OCI-LY1 (cell line): Measurements from ENCODE around the gene SEMA3B.

Experiments used
- EZH2 ChIP-seq: fragments of 200-600 bp; sonication (generic), shearing (Covaris generic); IDR thresholded peaks from 2 replicates; pipeline ENCODE4 v1.8.0; 2017; ENCODE audit warnings: borderline replicate concordance, mixed run types, mild to moderate bottlenecking, antibody characterized with exemption, low read length, moderate library complexity, mixed read lengths
- TF ChIP-seq, protein P1 (sequence below): fragments of 200-600 bp; sonication (generic), shearing (Covaris generic); IDR thresholded peaks from 2 replicates; pipeline ENCODE4 v1.5.1; 2017; ENCODE audit warnings: mild to moderate bottlenecking, antibody characterized with exemption, low read length, moderate library complexity, mixed read lengths

DNA sequence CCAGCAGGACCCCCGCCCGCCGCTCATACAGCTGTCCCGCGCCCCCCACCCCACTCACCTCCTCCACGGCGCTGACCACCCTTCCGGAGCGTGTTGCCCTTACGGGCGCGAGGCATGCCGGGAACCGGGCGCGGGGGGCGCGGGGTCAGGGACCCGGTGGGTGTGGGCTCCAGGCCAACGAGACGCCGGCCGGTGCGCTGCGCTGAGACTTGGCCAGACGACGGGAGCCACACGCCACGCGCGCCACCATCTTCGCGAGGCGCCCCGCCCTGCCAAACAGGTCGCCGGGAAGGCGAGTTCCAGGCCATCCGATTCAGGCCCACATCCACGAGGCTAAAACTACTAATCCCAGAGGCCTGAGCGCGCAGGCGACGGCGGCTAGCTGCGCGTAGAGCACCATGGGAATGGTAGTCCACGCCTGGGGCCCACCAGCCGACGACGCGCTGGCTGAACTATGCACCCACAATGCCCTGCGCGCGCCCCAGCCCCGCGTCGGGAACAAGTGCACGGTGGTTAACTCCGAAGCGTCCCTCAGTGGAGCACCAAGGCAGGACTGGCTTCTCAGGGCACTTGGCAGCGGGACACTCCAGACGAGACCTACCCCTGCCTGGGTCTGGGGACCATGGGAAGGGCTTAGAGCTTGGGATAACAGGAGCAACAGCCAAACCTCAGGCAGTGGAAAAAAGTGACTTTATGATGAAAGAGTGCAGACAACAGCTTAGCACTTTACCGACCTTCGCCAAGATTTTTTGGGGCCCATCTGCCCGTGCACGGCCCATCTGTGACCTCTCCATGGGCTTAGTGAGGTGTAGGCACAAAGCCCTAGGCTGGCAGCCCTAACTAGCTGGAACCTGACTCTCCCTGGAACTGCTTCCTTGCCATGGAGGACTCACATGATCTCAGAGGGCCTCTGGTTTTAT is 23.5 kb downstream of the SEMA3B start, which contains the start of gene IFRD2:
- no peak for TF ChIP-seq EZH2
- TF ChIP-seq, protein P1, sequence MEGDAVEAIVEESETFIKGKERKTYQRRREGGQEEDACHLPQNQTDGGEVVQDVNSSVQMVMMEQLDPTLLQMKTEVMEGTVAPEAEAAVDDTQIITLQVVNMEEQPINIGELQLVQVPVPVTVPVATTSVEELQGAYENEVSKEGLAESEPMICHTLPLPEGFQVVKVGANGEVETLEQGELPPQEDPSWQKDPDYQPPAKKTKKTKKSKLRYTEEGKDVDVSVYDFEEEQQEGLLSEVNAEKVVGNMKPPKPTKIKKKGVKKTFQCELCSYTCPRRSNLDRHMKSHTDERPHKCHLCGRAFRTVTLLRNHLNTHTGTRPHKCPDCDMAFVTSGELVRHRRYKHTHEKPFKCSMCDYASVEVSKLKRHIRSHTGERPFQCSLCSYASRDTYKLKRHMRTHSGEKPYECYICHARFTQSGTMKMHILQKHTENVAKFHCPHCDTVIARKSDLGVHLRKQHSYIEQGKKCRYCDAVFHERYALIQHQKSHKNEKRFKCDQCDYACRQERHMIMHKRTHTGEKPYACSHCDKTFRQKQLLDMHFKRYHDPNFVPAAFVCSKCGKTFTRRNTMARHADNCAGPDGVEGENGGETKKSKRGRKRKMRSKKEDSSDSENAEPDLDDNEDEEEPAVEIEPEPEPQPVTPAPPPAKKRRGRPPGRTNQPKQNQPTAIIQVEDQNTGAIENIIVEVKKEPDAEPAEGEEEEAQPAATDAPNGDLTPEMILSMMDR = no peak
